IMR-90 (cell line): ENCODE results near the gene RER1. TPM values are rescaled to one million over a fixed set of nuclear protein-coding genes. Genes with fewer than 3 reads are reported as not detected.

Source experiments
- ATAC-seq: fragments of 200-7000 bp; cut with Tn5 transposase; 2 replicates; pipeline ENCODE4 v1.9.1; 2020; ENCODE audit warnings: low read depth, mild to moderate bottlenecking, moderate library complexity
- BruUV-seq: library from RNA; stranded (reverse); fragments of 400-500 nt; replicated peaks from 2 replicates; lab custom pipeline; 2021; lab: Mats Ljungman, UMichigan
- CTCF ChIA-PET: fragments of 300-600 bp; formaldehyde crosslinking; extraction: SDS; loops from one replicate; lab custom pipeline; 2021; ENCODE audit warnings: antibody characterized with exemption; lab: Yijun Ruan, JAX
- POLR2A ChIA-PET: fragments of 300-600 bp; sonication (Branson Sonifier 250); formaldehyde crosslinking; loops from one replicate; lab custom pipeline; 2022; ENCODE audit warnings: antibody characterized with exemption; ENCODE audit not compliant: unreplicated experiment; lab: Charles Lee
- DNase-seq: peaks from one replicate; pipeline ENCODE4 v3.0.0; 2013
- H2AFZ ChIP-seq: replicated peaks from 2 replicates; pipeline ENCODE3; 2013; ENCODE audit warnings: low read length, mild to moderate bottlenecking; ENCODE audit not compliant: poor library complexity
- H2AK5ac ChIP-seq: 2 replicates; pipeline ENCODE4 v1.6.1; 2013; ENCODE audit warnings: low read depth, low read length, inconsistent platforms
- H2AK9ac ChIP-seq: replicated peaks from 2 replicates; pipeline ENCODE3; 2013; ENCODE audit warnings: mild to moderate bottlenecking, low read depth, low read length, moderate library complexity; ENCODE audit not compliant: poor library complexity
- H2BK120ac ChIP-seq: 2 replicates; pipeline ENCODE4 v1.6.1; 2013; ENCODE audit warnings: low read depth, low read length, inconsistent platforms
- H2BK15ac ChIP-seq: 3 replicates; pipeline ENCODE4 v1.6.1; 2013; ENCODE audit warnings: low read depth, low read length, inconsistent platforms
- H2BK20ac ChIP-seq: 2 replicates; pipeline ENCODE4 v1.6.1; 2013; ENCODE audit warnings: low read depth, mild to moderate bottlenecking, inconsistent platforms, low read length, moderate library complexity
- H2BK5ac ChIP-seq: 2 replicates; pipeline ENCODE4 v1.6.1; 2013; ENCODE audit warnings: mild to moderate bottlenecking, low read depth, low read length, inconsistent platforms; ENCODE audit not compliant: poor library complexity, severe bottlenecking
- H3K14ac ChIP-seq: replicated peaks from 2 replicates; pipeline ENCODE4 v1.6.1; 2013; ENCODE audit warnings: low read depth, low read length, inconsistent platforms
- H3K18ac ChIP-seq: 2 replicates; pipeline ENCODE4 v1.6.1; 2013; ENCODE audit warnings: low read depth, low read length, control low read depth
- H3K23ac ChIP-seq: 2 replicates; pipeline ENCODE4 v1.6.1; 2013; ENCODE audit warnings: low read depth, low read length, inconsistent platforms
- H3K27ac ChIP-seq: 2 replicates; pipeline ENCODE4 v1.5.1; 2013; ENCODE audit warnings: mild to moderate bottlenecking, control low read depth, low read length; ENCODE audit not compliant: insufficient read depth
- H3K27me3 ChIP-seq: 2 replicates; pipeline ENCODE4 v1.6.1; 2013; ENCODE audit warnings: low read length; ENCODE audit not compliant: control insufficient read depth, insufficient read depth
- H3K36me3 ChIP-seq: 2 replicates; pipeline ENCODE4 v1.6.1; 2013; ENCODE audit warnings: low read length, mixed read lengths; ENCODE audit not compliant: control insufficient read depth, insufficient read depth
- H3K4ac ChIP-seq: 2 replicates; pipeline ENCODE4 v1.6.1; 2013; ENCODE audit warnings: low read depth, low read length, inconsistent platforms
- H3K4me1 ChIP-seq: 2 replicates; pipeline ENCODE4 v1.6.1; 2013; ENCODE audit warnings: low read length, mixed read lengths; ENCODE audit not compliant: control insufficient read depth, insufficient read depth
- H3K4me2 ChIP-seq: 2 replicates; pipeline ENCODE4 v1.6.1; 2013; ENCODE audit warnings: low read depth, mild to moderate bottlenecking, control low read depth, low read length, moderate library complexity
- H3K4me3 ChIP-seq: 2 replicates; pipeline ENCODE4 v1.5.1; 2013; ENCODE audit warnings: low read depth, mild to moderate bottlenecking, control low read depth, low read length, moderate library complexity; ENCODE audit not compliant: insufficient read depth
- H3K56ac ChIP-seq: 2 replicates; pipeline ENCODE4 v1.6.1; 2013; ENCODE audit warnings: low read length, inconsistent platforms; ENCODE audit not compliant: insufficient read depth; ENCODE audit errors: extremely low read depth
- H3K79me1 ChIP-seq, 2 experiments: 2 replicates each; pipeline ENCODE4 v1.6.1; 2013; ENCODE audit warnings: low read length in 2 of 2, inconsistent platforms in 1 of 2, low read depth in 1 of 2
- H3K9ac ChIP-seq: 2 replicates; pipeline ENCODE4 v1.6.1; 2013; ENCODE audit warnings: low read depth, low read length, control low read depth
- H3K9me1 ChIP-seq: 2 replicates; pipeline ENCODE4 v1.6.1; 2013; ENCODE audit warnings: low read length, inconsistent platforms; ENCODE audit not compliant: insufficient read depth
- H3K9me3 ChIP-seq: 2 replicates; pipeline ENCODE4 v1.6.1; 2013; ENCODE audit warnings: low read length; ENCODE audit not compliant: control insufficient read depth, insufficient read depth
- H4K20me1 ChIP-seq: 2 replicates; pipeline ENCODE4 v1.6.1; 2013; ENCODE audit warnings: low read length, inconsistent platforms; ENCODE audit not compliant: insufficient read depth
- H4K5ac ChIP-seq: 2 replicates; pipeline ENCODE4 v1.6.1; 2013; ENCODE audit warnings: mild to moderate bottlenecking, low read depth, low read length, control low read depth
- H4K8ac ChIP-seq, 2 experiments: 2 replicates each; pipeline ENCODE4 v1.6.1; 2013; ENCODE audit warnings: low read depth in 2 of 2, low read length in 2 of 2, control low read depth in 1 of 2, inconsistent platforms in 1 of 2
- H4K91ac ChIP-seq: 2 replicates; pipeline ENCODE4 v1.6.1; 2013; ENCODE audit warnings: low read depth, low read length, inconsistent platforms; ENCODE audit not compliant: insufficient read depth
- CHD1 ChIP-seq: IDR thresholded peaks from 2 replicates; pipeline ENCODE4 v1.6.1; 2012; ENCODE audit warnings: low read depth, low read length, improper control_type of control experiment
- FOS ChIP-seq: fragments of 150-350 bp; IDR thresholded peaks from 2 replicates; pipeline ENCODE4 v1.6.1; 2016; ENCODE audit warnings: low read depth, low read length
- MAFK ChIP-seq: IDR thresholded peaks from 2 replicates; pipeline ENCODE4 v1.6.1; 2012; ENCODE audit warnings: low read depth, low read length, improper control_type of control experiment
- NFE2L2 ChIP-seq: fragments of 150-350 bp; IDR thresholded peaks from 2 replicates; pipeline ENCODE4 v1.6.1; 2016; ENCODE audit warnings: low read depth, mild to moderate bottlenecking, low read length
- RCOR1 ChIP-seq: IDR thresholded peaks from 2 replicates; pipeline ENCODE4 v1.6.1; 2012; ENCODE audit warnings: mild to moderate bottlenecking, low read length, improper control_type of control experiment; ENCODE audit not compliant: insufficient replicate concordance
- RFX5 ChIP-seq: IDR thresholded peaks from 2 replicates; pipeline ENCODE4 v1.8.0; 2012; ENCODE audit warnings: low read depth, mild to moderate bottlenecking, low read length, moderate library complexity
- WGBS, 2 experiments: methylation state at CpG; one replicate each; pipeline versions ENCODE4 v1.1.5 to v1.1.7; 2013; ENCODE audit warnings: missing lambda C conversion rate in 2 of 2; ENCODE audit not compliant: insufficient read length in 1 of 2; ENCODE audit errors: extremely low coverage in 2 of 2; 5-methylcytosine and 5-hydroxymethylcytosine counted together
- dilution Hi-C: fragments of 300-500 bp; cut with HindIII; formaldehyde crosslinking; loops from one replicate; pipeline ENCODE4 v1.14.3; 2018; ENCODE audit warnings: low sequenced_read_pairs; ENCODE audit not compliant: unreplicated experiment
- in situ Hi-C: fragments of 300-500 bp; cut with MboI; formaldehyde crosslinking; loops from 3 replicates; pipeline ENCODE4 v1.14.3; 2019; ENCODE audit warnings: low sequenced_read_pairs, inconsistent platforms, mixed read lengths
- intact Hi-C: fragments of 100-400 bp; cut with micrococcal nuclease; formaldehyde crosslinking; loops from 2 replicates; pipeline ENCODE4 v1.10.0; 2022
- polyA plus RNA-seq, 3 experiments: library from polyadenylated mRNA; depleted of rRNA; stranded (reverse); fragments of >200 nt; gene quantifications; 2 replicates each; pipeline ENCODE4 v1.2.3, GENCODE V29; 2012; ENCODE audit warnings: low replicate concordance in 1 of 3
- total RNA-seq: library from RNA; depleted of rRNA; stranded (reverse); fragments of >200 nt; gene quantifications from 2 replicates; pipeline ENCODE4 v1.2.3, GENCODE V29; 2012

RER1 gene
- total and polyA plus RNA-seq, 2 of the 4 experiments (the other 2 are of a cell fraction), result 47.1 to 240 TPM

GRCh38 chr1:2384941-2385481, 6.6 kb upstream of the RER1 start:
- H3K4ac ChIP-seq, result no peak overlapping the region

More at GRCh38 chr1:2384941-2385481, 6.6 kb upstream of the RER1 start:
- H3K36me3 ChIP-seq, result 0 out of 2 replicates have a peak, but pooled peaks cover 2% of the 10 kb centered on the region
- no peak overlapping the region for H4K91ac ChIP-seq
- no peak overlapping the region for H2BK5ac ChIP-seq
- intact Hi-C loops (loop anchor here (5.0 kb wide), 1 partner anchor 73 kb away; no protein-coding TSS in a partner anchor), dilution Hi-C loops (no loop called here), in situ Hi-C loops (no loop called here)
- no peak overlapping the region for H3K4me3 ChIP-seq
- 86% methylated on average over 17 of the region's 41 CpGs; no CpG with 5 or more reads in 1 of the 2 experiments for WGBS, 2 experiments
- no peak overlapping the region for H2BK20ac ChIP-seq
- H2BK120ac ChIP-seq, result no peak overlapping the region
- POLR2A ChIA-PET, result no interaction called here
- H3K14ac ChIP-seq, result no peak overlapping the region
- H2AK5ac ChIP-seq, result no peak overlapping the region
- H3K4me1 ChIP-seq, result no peaks in the 10 kb centered on the region
- TF ChIP-seq RCOR1 (no peak), RFX5 (no peak), CHD1 (no peak), MAFK (no peak), FOS (no peak), NFE2L2 (no peak)
- no peak overlapping the region for H2BK15ac ChIP-seq
- H2AK9ac ChIP-seq, result no peak overlapping the region
- peaks cover 0 to 7% of the 10 kb centered on the region in 2 experiments; a peak in 3 of 4 replicates for H3K79me1 ChIP-seq
- no peaks in the 10 kb centered on the region for H4K20me1 ChIP-seq
- H3K9ac ChIP-seq, result no peak overlapping the region
- no peaks in the 10 kb centered on the region for H3K27me3 ChIP-seq
- no peak overlapping the region for H3K18ac ChIP-seq
- no peak overlapping the region for H3K4me2 ChIP-seq
- no TSS peak for BruUV-seq
- H3K56ac ChIP-seq, result no peak overlapping the region
- ATAC-seq (no peak), DNase-seq (no peak)
- no peaks in the 10 kb centered on the region for H3K9me3 ChIP-seq
- no peak overlapping the region for H3K27ac ChIP-seq
- no peak overlapping the region for H4K8ac ChIP-seq
- H4K5ac ChIP-seq, result no peak overlapping the region
- peaks cover 2% of the 10 kb centered on the region; the same call in 1 of the 2 replicates for H3K9me1 ChIP-seq
- H3K23ac ChIP-seq, result no peak overlapping the region
- H2AFZ ChIP-seq, result no peak overlapping the region
- CTCF ChIA-PET, result interaction anchor here (0.5 kb wide), 1 partner anchor 17 kb away, joined by 3 read pairs; no protein-coding TSS in a partner anchor
